ENCODE results near the gene PGLYRP3.
A peak's percentile ranks its signal among the peaks of the same experiment; 100 is the strongest.

PGLYRP3 gene

GRCh38 chr1:153312570-153313186 lies at the start of gene PGLYRP3:
TSS of gene PGLYRP3 (minus strand) at chr1:153312952. CDS start at chr1:153310665, 2,287 bp downstream.
- DNase-seq (ENCODE audit: low read depth in 2 of 2) = no peak

GRCh38 chr1:153362187-153362775 lies 49.5 kb upstream of the PGLYRP3 start:
- DNase-seq (ENCODE audit: low read depth in 2 of 2) = no peak

GRCh38 chr1:153361480-153362109 lies 48.8 kb upstream of the PGLYRP3 start:
- no peak for DNase-seq (ENCODE audit: low read depth in 2 of 2)

GRCh38 chr1:153360592-153361479 lies 48.1 kb upstream of the PGLYRP3 start:
- DNase-seq (ENCODE audit: low read depth in 2 of 2) = no peak

GRCh38 chr1:153360190-153360589 lies 47.4 kb upstream of the PGLYRP3 start:
- no peak for DNase-seq (ENCODE audit: low read depth in 2 of 2)

- no peak for DNase-seq (ENCODE audit: low read depth in 2 of 2)
These were observed 46.5 kb upstream of the PGLYRP3 start for GRCh38 chr1:153359241-153359640.

- no peak for DNase-seq (ENCODE audit: low read depth in 2 of 2)
These were observed 45.9 kb upstream of the PGLYRP3 start for GRCh38 chr1:153358691-153358975.

- DNase-seq (ENCODE audit: low read depth in 2 of 2) = no peak
These were observed 45.3 kb upstream of the PGLYRP3 start, which contains the start of gene S100A9 for GRCh38 chr1:153357853-153358690. TSS of gene S100A9 (plus strand) at chr1:153357854. CDS start at chr1:153358284, 430 bp downstream.

- DNase-seq (ENCODE audit: low read depth in 2 of 2) = no peak
These were observed 44.5 kb upstream of the PGLYRP3 start for GRCh38 chr1:153357076-153357852.

- DNase-seq (ENCODE audit: low read depth in 2 of 2) = no peak
These were observed 43.8 kb upstream of the PGLYRP3 start for GRCh38 chr1:153356392-153357075.

GRCh38 chr1:153355445-153356071 lies 42.8 kb upstream of the PGLYRP3 start:
- no peak for DNase-seq (ENCODE audit: low read depth in 2 of 2)

- no peak for DNase-seq (ENCODE audit: low read depth in 2 of 2)
These were observed 41.9 kb upstream of the PGLYRP3 start for GRCh38 chr1:153354515-153355193.

- DNase-seq (ENCODE audit: low read depth in 2 of 2) = no peak
These were observed 40.6 kb upstream of the PGLYRP3 start for GRCh38 chr1:153353226-153353947.

GRCh38 chr1:153352523-153352922 lies 39.8 kb upstream of the PGLYRP3 start:
- DNase-seq (ENCODE audit: low read depth in 2 of 2) = peak; percentile 18 to 40

- DNase-seq (ENCODE audit: low read depth in 2 of 2) = no peak
These were observed 37.7 kb upstream of the PGLYRP3 start for GRCh38 chr1:153350321-153350957.

GRCh38 chr1:153349363-153350320 lies 36.9 kb upstream of the PGLYRP3 start:
- no peak for DNase-seq (ENCODE audit: low read depth in 2 of 2)

Data from activated CD8-positive, alpha-beta memory T cell treated with anti-CD3 and anti-CD28 coated beads for 4 hours (primary cell).